ENCODE results near the gene ZFP92.
A peak's percentile ranks its signal among the peaks of the same experiment; 100 is the strongest.

DNA sequence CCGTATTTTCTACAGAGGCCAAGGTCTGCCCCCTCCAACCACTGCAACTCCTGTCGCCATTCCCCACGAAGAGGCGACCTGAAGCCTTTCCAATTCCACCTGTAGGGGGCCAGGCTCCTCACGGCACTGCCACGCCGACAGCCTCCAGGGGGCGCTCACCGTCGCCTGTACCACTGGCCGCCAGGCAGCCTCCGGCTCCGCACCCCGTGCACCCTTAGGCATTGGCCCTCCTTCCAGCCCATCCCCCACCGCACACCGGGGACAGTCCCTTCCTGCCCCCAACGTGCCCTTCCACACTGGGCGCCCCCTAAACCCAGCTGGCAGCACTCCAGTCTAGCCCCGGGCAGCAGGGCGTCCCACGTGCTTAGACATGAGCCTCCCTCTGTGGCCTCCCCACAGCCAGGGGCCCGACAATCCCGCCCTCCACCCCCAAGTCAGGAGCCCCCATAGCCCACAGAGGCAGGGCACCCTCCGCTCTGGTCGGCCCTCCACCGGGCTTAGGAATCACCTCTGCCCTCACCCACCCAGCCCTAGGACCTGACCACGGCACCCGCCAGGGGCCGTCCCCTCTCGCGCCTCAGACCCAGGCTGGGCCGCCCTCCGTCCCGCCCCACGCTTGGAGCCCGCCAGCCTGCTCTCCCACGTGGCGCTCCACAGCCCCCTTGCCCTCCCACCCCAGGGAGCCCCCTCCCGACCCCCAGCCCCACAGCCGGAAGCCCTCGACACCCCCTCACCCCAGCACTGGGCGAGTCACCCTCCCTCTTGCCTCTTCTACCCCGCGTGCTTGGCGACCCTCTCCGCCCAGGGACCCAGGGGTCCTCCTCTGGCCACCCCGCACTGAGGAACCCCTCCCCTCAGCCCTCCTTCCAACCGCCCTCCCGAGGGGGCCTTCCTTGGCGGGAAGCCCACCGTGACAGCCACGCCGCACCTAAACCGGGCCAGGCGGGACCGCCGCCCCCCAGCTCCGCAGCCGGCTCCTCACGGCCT lies 10.8 kb upstream of the ZFP92 start:
- TF ChIP-seq, protein P1, sequence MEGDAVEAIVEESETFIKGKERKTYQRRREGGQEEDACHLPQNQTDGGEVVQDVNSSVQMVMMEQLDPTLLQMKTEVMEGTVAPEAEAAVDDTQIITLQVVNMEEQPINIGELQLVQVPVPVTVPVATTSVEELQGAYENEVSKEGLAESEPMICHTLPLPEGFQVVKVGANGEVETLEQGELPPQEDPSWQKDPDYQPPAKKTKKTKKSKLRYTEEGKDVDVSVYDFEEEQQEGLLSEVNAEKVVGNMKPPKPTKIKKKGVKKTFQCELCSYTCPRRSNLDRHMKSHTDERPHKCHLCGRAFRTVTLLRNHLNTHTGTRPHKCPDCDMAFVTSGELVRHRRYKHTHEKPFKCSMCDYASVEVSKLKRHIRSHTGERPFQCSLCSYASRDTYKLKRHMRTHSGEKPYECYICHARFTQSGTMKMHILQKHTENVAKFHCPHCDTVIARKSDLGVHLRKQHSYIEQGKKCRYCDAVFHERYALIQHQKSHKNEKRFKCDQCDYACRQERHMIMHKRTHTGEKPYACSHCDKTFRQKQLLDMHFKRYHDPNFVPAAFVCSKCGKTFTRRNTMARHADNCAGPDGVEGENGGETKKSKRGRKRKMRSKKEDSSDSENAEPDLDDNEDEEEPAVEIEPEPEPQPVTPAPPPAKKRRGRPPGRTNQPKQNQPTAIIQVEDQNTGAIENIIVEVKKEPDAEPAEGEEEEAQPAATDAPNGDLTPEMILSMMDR (optimal IDR thresholded peaks at IDR 0.05 in 1 of 3, IDR thresholded peaks at IDR 0.05 in 1 of 3, conservative IDR thresholded peaks at IDR 0.05 in 1 of 3; ENCODE audit: extremely low read depth in 1 of 3, insufficient read depth in 2 of 3, low read length in 3 of 3), result peak; percentile 73 to 93 (median 84)
- TF ChIP-seq EZH2 (IDR thresholded peaks at IDR 0.05; ENCODE audit: low read length), result no peak

Measured in keratinocyte (primary cell).